Measurements from ENCODE around the gene CCDC50.
A peak's percentile ranks its signal among the peaks of the same experiment; 100 is the strongest.

The CCDC50 gene

DNA sequence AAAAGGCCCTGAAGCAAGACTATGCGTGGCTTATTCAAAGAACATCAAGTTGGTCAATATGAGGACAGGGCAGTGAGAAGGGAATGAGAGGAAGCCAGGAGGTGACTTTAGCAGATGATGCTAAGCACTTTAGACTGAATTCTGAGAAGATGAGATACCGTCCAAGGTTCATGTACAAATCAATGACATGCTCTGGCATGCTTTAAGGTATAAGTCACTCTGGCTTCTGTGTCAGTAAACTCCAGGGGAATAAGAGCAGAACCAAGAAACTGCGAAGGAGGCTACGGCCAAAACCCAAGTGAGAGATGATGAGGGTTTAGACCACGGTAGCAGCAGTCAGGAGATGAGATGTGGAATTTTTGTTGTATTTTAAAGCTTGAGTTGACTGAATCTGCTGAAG lies 8.9 kb upstream of the CCDC50 start:
- H3K9me3 ChIP-seq (ENCODE audit: control insufficient read depth, low read length) = no peaks in the 10 kb centered on the region
- H3K4me1 ChIP-seq (ENCODE audit: control insufficient read depth, insufficient read depth, low read length, poor library complexity, severe bottlenecking) = no peaks in the 10 kb centered on the region
- H3K36me3 ChIP-seq (ENCODE audit: control insufficient read depth, insufficient read depth, low read length) = no peaks in the 10 kb centered on the region
- WGBS, 2 experiments (ENCODE audit: insufficient coverage in 2 of 2) = 77 to 88% methylated on average over 5 of the region's 5 CpGs
- no peak overlapping the region for H3K4me3 ChIP-seq (ENCODE audit: extremely low read depth, insufficient read depth, low read length, poor library complexity, severe bottlenecking)
- H3K27ac ChIP-seq (ENCODE audit: low read depth, low read length, severe bottlenecking) = no peak overlapping the region

DNA sequence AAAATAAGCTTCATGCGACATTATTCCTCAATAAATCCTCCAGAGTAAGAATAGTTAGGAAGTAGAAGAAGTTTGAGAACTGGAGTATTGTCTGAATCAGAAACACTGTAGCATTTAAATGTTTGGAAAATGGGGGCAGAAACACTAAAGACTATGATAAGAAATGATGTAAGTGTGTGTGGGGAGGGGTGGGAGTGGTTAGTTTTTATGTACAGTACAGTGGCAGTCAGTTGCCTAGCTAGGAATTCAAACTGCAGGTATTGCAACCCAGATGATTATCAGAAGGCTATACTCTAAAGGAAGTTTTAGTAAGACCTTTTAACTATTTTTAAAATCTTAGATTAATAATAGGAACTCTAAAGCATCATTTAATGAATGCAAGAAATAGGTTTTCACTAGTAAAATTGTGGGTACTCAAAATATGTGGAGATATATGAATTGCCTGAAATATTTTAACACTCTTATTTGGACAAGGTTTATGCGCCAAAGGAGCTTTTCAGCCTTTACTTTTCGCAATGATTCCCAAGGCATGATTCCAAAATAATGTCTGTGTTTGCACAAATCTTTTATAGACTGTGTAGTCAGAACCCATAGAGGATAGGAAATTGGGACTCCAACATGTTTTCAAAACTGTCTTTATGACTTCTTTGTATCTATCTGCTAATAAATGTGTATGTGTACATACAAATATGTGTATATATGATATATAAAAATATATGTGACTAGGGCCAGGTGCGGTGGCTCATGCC lies 8.0 kb upstream of the CCDC50 start:
- Histone ChIP-seq H3K4me3 (ENCODE audit: extremely low read depth, insufficient read depth, low read length, poor library complexity, severe bottlenecking) (no peak overlapping the region), H3K36me3 (ENCODE audit: control insufficient read depth, insufficient read depth, low read length) (no peaks in the 10 kb centered on the region), H3K27ac (ENCODE audit: low read depth, low read length, severe bottlenecking) (no peak overlapping the region), H3K4me1 (ENCODE audit: control insufficient read depth, insufficient read depth, low read length, poor library complexity, severe bottlenecking) (no peaks in the 10 kb centered on the region), H3K9me3 (ENCODE audit: control insufficient read depth, low read length) (no peaks in the 10 kb centered on the region)
- WGBS, 2 experiments (ENCODE audit: insufficient coverage in 2 of 2) = 82% methylated on average over 2 of the region's 4 CpGs; no CpG with 5 or more reads in 1 of the 2 experiments

DNA sequence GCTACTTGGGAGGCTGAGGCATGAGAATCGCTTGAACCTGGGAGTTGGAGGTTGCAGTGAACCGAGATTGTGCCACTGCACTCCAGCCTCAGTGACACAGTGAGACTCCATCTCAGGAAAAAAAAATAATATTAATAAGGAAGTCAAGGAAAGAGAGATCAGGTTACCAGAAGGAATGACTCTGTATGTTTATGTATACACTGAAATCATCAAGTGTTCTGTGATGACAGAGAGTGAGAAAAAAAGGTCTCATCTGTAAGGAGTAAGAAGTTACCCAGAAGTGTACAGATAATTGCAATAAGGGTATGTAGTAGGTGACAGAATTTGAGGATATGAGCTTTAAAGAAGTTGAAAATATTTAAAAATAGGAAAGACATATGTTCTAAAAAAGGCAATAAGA lies 4.3 kb upstream of the CCDC50 start:
- Histone ChIP-seq H3K4me1 (ENCODE audit: control insufficient read depth, insufficient read depth, low read length, poor library complexity, severe bottlenecking) (peaks cover 5% of the 10 kb centered on the region), H3K27ac (ENCODE audit: low read depth, low read length, severe bottlenecking) (no peak overlapping the region), H3K36me3 (ENCODE audit: control insufficient read depth, insufficient read depth, low read length) (no peaks in the 10 kb centered on the region), H3K9me3 (ENCODE audit: control insufficient read depth, low read length) (no peaks in the 10 kb centered on the region), H3K4me3 (ENCODE audit: extremely low read depth, insufficient read depth, low read length, poor library complexity, severe bottlenecking) (no peak overlapping the region)
- 83 to 100% methylated on average over 1 of the region's 2 CpGs for WGBS, 2 experiments (ENCODE audit: insufficient coverage in 2 of 2)

DNA sequence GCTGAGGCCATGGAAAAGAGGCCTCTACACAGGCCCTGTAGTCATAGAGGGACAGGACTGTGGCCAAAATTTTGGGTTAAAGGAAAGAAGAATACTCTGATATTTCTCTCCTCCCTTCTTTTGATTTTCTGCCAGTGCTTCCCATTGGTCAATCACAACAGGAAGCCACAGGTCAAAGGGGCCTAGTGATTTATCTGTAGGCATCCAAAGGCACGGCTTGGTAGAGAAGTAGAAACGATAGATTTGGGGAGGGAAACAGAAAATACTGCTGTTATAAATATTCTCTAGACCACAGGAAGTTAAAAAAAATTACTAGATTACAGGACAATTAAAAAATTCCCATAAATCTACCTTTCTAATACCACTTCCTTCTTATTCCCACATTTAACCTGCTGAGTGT lies 1.7 kb upstream of the CCDC50 start:
- Histone ChIP-seq H3K4me3 (ENCODE audit: extremely low read depth, insufficient read depth, low read length, poor library complexity, severe bottlenecking) (no peak overlapping the region), H3K36me3 (ENCODE audit: control insufficient read depth, insufficient read depth, low read length) (no peaks in the 10 kb centered on the region), H3K27ac (ENCODE audit: low read depth, low read length, severe bottlenecking) (no peak overlapping the region), H3K4me1 (ENCODE audit: control insufficient read depth, insufficient read depth, low read length, poor library complexity, severe bottlenecking) (peaks cover 5% of the 10 kb centered on the region), H3K9me3 (ENCODE audit: control insufficient read depth, low read length) (no peaks in the 10 kb centered on the region)
- WGBS, 2 experiments (ENCODE audit: insufficient coverage in 2 of 2) = no CpG with 5 or more reads among the region's 2 CpGs

DNA sequence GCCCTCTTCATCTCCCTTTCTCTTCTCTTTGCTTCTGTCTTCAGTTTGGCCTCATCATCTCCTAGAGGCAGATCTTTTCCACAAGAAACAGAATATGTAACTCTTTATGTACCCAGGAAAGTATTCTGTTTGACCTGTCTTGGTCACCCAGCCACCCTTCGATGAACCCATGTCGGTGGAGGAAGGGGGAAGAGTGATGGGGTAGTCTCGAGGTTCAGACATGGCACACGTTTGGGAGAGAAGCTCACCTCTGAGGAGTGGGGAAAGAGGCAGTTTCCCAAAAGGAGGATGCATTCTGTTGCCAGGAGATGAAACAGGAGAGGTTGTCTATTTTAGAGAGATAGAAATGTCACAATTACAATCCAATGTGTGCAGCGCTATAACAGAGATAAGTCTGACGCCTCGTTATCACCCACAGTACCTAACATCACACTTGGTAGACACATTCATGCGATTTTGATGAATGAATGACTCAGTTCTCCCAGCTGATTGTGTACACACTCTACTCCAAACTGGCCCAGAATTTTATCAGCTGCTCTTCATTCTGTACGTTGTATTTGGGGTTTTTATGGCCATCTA lies 722 bp upstream of the CCDC50 start:
- Histone ChIP-seq H3K4me3 (ENCODE audit: extremely low read depth, insufficient read depth, low read length, poor library complexity, severe bottlenecking) (peak overlapping the region; percentile 80), H3K27ac (ENCODE audit: low read depth, low read length, severe bottlenecking) (peak overlapping the region; percentile 92), H3K9me3 (ENCODE audit: control insufficient read depth, low read length) (no peaks in the 10 kb centered on the region), H3K4me1 (ENCODE audit: control insufficient read depth, insufficient read depth, low read length, poor library complexity, severe bottlenecking) (peaks cover 13% of the 10 kb centered on the region), H3K36me3 (ENCODE audit: control insufficient read depth, insufficient read depth, low read length) (no peaks in the 10 kb centered on the region)
- 56 to 83% methylated on average over 8 of the region's 9 CpGs for WGBS, 2 experiments (ENCODE audit: insufficient coverage in 2 of 2)

DNA sequence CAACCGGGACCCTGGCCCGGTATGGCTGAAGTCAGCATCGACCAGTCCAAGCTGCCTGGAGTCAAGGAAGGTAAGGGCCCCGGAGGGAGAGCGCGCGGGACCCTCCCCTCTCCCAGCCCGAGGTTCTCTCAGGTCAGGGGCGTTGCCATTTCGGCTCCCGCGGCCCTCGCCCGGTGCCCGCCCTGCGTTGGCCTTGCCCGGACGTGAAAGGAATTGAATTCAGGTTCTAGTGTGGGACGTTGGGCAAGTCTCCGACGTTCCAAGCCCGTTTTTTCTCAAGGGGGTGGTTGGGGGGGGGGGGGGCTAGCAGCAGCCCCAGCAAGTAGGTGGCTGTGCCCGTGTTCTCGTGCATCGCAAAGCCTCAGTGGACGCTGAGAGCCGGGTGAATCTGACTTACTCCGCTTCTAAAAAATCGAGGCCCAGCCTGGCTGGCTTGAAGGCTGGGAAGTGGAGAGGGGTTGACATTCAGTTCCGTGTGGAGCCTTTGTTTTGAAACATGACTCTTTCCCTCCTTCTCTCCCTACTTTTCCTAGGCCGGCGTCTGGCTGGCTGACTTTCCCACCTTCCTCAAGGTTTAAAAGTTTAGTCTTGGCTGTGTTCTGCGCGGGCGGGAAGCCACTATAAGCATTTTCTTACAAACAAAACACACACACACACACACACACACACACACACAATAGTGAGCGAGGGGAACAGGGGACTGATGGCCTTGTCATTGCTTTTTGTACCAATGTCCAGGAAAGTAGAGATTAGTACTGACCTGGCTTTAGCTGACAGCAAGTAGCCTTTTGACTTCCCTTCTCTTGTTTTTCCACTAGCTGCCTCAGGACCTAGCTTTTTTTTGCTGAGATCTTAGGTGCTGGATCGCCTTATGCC lies 698 bp downstream of the CCDC50 start, which contains the start of gene UTS2B:
Gene UTS2B, minus strand, starts transcription at position 873 of the 876 bp plus-strand sequence. CDS start 48,337 bp downstream, outside the sequence.
- WGBS, 2 experiments (ENCODE audit: insufficient coverage in 2 of 2) = 0% methylated on average over 4 to 7 of the region's 37 CpGs
- Histone ChIP-seq H3K4me3 (ENCODE audit: extremely low read depth, insufficient read depth, low read length, poor library complexity, severe bottlenecking) (peak within 1 kb of the TSS; percentile 80), H3K4me1 (ENCODE audit: control insufficient read depth, insufficient read depth, low read length, poor library complexity, severe bottlenecking) (peaks cover 14% of the 10 kb centered on the region), H3K36me3 (ENCODE audit: control insufficient read depth, insufficient read depth, low read length) (no peaks in the 10 kb centered on the region), H3K9me3 (ENCODE audit: control insufficient read depth, low read length) (no peaks in the 10 kb centered on the region), H3K27ac (ENCODE audit: low read depth, low read length, severe bottlenecking) (peak within 1 kb of the TSS; percentile 92)

DNA sequence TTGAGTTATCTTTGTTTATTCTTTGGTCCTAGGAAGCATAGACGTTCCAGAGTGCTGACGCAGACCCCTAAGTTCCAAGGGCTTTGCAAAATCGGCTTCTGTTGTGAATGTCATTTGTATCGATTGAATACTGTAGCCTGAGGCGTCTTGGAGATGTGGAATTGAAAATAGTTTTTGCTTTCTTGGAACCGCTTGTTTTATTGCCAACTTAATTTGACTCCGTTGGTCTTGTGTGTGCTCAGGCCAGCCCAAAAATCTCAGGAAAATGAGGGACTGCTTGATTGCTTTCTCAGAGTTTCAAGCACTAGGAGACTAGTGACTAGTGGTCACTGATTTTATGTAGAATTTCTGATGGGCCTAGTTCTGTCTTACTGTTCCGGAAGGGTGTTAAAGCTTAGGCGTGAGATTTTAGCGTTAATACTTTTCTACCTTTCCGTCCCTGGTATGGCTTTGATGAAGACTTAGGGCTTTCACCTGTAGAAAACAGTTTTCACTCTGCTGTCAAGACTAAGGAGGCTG lies 1.4 kb downstream of the CCDC50 start:
- Histone ChIP-seq H3K27ac (ENCODE audit: low read depth, low read length, severe bottlenecking) (peak overlapping the region; percentile 92), H3K4me1 (ENCODE audit: control insufficient read depth, insufficient read depth, low read length, poor library complexity, severe bottlenecking) (peaks cover 14% of the 10 kb centered on the region), H3K4me3 (ENCODE audit: extremely low read depth, insufficient read depth, low read length, poor library complexity, severe bottlenecking) (peak overlapping the region; percentile 80), H3K9me3 (ENCODE audit: control insufficient read depth, low read length) (no peaks in the 10 kb centered on the region), H3K36me3 (ENCODE audit: control insufficient read depth, insufficient read depth, low read length) (no peaks in the 10 kb centered on the region)
- WGBS, 2 experiments (ENCODE audit: insufficient coverage in 2 of 2) = 15 to 32% methylated on average over 7 to 11 of the region's 11 CpGs

DNA sequence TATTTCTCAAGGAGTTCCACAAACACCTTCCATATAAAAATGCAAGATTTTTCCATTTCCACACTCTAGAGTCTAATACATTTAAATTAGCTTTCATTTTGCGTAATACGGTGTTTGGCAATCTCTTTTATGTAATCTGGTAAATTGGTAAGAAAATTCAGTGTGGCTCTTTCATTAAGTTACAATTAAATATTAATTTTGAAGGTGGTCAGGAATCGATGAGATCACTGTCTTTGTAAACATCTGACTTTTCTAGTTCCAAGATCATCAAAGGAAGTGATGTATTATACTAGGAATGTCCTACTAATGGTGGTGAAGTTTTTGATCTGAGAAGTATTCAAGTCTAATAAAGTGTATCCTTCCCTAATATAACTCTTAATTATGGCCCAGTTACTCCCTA lies 2.2 kb downstream of the CCDC50 start:
- Histone ChIP-seq H3K27ac (ENCODE audit: low read depth, low read length, severe bottlenecking) (peak overlapping the region; percentile 92), H3K4me3 (ENCODE audit: extremely low read depth, insufficient read depth, low read length, poor library complexity, severe bottlenecking) (peak overlapping the region; percentile 80), H3K9me3 (ENCODE audit: control insufficient read depth, low read length) (no peaks in the 10 kb centered on the region), H3K36me3 (ENCODE audit: control insufficient read depth, insufficient read depth, low read length) (no peaks in the 10 kb centered on the region), H3K4me1 (ENCODE audit: control insufficient read depth, insufficient read depth, low read length, poor library complexity, severe bottlenecking) (peaks cover 21% of the 10 kb centered on the region)
- no CpG with 5 or more reads among the region's 3 CpGs for WGBS, 2 experiments (ENCODE audit: insufficient coverage in 2 of 2)

DNA sequence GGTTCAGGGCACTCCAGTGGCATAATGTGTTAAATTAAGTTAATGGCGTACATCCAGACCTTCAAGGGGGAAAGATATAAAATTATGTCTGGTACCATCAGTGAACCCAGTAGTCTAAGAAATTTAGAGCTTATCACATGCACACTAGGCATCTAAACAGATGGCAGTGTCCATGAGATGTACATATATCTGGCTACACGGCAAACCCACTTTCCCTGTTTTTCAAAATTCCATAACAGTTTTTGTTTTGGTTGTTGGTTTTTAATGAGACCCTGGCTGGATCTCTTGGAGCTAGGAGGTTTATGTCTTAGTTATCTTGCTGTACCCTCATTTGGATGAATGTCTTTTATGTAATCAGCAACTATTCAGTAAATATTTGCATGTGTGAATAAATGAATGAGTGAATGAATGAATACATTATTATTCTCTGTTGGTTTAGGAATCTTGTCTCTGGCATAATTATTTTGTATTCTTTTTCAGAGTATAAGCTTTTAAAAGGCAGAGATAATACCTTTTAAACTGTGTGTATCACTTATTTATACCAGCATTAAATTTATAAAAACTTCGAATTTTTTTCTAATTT lies 4.2 kb downstream of the CCDC50 start:
- H3K4me3 ChIP-seq (ENCODE audit: extremely low read depth, insufficient read depth, low read length, poor library complexity, severe bottlenecking) = no peak overlapping the region
- 100% methylated on average over 1 of the region's 3 CpGs for WGBS, 2 experiments (ENCODE audit: insufficient coverage in 2 of 2)

DNA sequence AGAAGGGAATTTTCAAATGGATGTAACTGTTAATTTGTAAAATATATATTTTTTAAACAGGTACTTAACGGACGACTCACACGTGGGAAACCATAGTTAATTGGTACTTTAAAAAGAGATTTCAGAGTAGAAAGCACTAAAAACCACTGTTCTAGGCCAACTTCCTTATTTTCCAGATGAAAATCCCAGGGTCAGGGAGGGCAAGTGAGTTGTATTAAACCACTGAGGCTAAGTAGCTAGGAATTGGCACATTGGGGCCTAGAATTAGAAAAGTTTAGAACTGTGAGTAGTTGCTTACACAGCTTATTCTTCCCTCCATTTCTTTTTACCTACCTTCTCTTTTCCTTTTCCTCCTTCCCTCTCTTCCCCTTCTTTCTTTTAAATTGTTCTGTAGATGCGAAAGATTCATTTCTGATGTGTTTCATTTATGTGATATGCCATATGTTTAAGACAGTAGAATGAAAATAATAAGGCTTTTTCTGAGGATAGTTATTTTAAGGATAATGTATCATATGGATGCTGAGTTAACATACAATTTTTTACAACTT lies 5.2 kb downstream of the CCDC50 start:
- no peaks in the 10 kb centered on the region for H3K9me3 ChIP-seq (ENCODE audit: control insufficient read depth, low read length)
- 93% methylated on average over 3 of the region's 4 CpGs; no CpG with 5 or more reads in 1 of the 2 experiments for WGBS, 2 experiments (ENCODE audit: insufficient coverage in 2 of 2)
- no peaks in the 10 kb centered on the region for H3K36me3 ChIP-seq (ENCODE audit: control insufficient read depth, insufficient read depth, low read length)
- no peak overlapping the region for H3K27ac ChIP-seq (ENCODE audit: low read depth, low read length, severe bottlenecking)
- H3K4me1 ChIP-seq (ENCODE audit: control insufficient read depth, insufficient read depth, low read length, poor library complexity, severe bottlenecking) = peaks cover 37% of the 10 kb centered on the region
- no peak overlapping the region for H3K4me3 ChIP-seq (ENCODE audit: extremely low read depth, insufficient read depth, low read length, poor library complexity, severe bottlenecking)

More for the DNA sequence above, 4.2 kb downstream of the CCDC50 start:
- no peaks in the 10 kb centered on the region for H3K9me3 ChIP-seq (ENCODE audit: control insufficient read depth, low read length)
- H3K4me1 ChIP-seq (ENCODE audit: control insufficient read depth, insufficient read depth, low read length, poor library complexity, severe bottlenecking) = peaks cover 36% of the 10 kb centered on the region
- H3K27ac ChIP-seq (ENCODE audit: low read depth, low read length, severe bottlenecking) = no peak overlapping the region
- no peaks in the 10 kb centered on the region for H3K36me3 ChIP-seq (ENCODE audit: control insufficient read depth, insufficient read depth, low read length)
